A673 (cell line): Measurements from ENCODE around the gene OLAH.
"Not testable (repeated sequence)": the region's sequence is repeated elsewhere in the genome, so short reads cannot be mapped to it uniquely, and the experiment has no call there.

Experiments used
- EZH2 ChIP-seq: fragments of 200-600 bp; sonication (generic); IDR thresholded peaks from 2 replicates; pipeline ENCODE4 v1.6.1; 2017; ENCODE audit warnings: borderline replicate concordance, low read depth, mild to moderate bottlenecking, mixed read lengths, antibody characterized with exemption, low read length; ENCODE audit not compliant: poor library complexity, severe bottlenecking
- TF ChIP-seq, protein P1 (sequence below): fragments of 300-800, 200-600 bp; sonication (generic); conservative IDR thresholded peaks from 2 replicates; pipeline ENCODE4 v1.5.1; 2017; ENCODE audit warnings: low read depth, mild to moderate bottlenecking, antibody characterized with exemption, low read length, moderate library complexity, mixed read lengths

DNA sequence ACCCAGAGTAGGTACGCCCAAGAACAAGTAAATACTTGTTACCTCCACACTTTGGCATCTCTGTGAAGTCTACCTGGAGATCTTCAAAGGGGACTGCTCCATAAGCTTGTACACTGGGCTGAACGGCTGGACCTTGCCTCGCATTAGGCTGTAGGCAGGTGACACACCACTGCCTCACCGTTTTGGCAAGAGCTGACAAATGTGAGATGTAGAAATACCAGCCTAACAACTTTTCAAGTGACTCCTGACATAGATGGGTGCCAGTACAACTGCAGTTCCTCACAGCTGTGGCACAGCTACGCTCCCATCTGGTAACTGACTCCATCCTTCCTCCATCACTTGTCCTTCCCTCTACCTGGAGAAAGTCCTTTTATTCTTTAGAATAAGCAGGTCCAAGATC, 30.2 kb upstream of the OLAH start:
- TF ChIP-seq, protein P1, sequence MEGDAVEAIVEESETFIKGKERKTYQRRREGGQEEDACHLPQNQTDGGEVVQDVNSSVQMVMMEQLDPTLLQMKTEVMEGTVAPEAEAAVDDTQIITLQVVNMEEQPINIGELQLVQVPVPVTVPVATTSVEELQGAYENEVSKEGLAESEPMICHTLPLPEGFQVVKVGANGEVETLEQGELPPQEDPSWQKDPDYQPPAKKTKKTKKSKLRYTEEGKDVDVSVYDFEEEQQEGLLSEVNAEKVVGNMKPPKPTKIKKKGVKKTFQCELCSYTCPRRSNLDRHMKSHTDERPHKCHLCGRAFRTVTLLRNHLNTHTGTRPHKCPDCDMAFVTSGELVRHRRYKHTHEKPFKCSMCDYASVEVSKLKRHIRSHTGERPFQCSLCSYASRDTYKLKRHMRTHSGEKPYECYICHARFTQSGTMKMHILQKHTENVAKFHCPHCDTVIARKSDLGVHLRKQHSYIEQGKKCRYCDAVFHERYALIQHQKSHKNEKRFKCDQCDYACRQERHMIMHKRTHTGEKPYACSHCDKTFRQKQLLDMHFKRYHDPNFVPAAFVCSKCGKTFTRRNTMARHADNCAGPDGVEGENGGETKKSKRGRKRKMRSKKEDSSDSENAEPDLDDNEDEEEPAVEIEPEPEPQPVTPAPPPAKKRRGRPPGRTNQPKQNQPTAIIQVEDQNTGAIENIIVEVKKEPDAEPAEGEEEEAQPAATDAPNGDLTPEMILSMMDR, result not testable (repeated sequence)
- not testable (repeated sequence) for TF ChIP-seq EZH2
